Measurements from ENCODE around the gene RANBP17.

Gene RANBP17

DNA sequence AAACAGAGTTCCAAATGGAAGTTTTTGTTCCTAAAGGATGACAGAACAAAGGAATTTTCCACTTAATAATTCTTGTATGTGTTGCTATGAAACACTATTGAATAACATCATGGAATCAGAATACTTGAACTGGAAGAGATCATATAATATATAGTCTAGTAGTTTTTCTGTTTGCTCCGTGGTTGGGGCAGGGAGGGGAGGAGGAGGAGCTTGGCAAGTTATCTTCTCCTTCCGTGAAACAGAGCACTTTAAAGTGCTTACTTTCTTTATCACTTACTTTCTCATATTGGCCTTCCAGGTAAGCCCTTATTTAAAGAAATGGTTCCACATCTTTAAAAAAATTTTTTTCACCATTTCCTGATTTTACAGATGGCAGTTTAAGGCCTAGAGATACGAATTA, 281.4 kb downstream of the RANBP17 start:
- Histone ChIP-seq H3K27ac (ENCODE audit: low read depth, low read length) (no peak overlapping the region), H3K79me2 (ENCODE audit: control insufficient read depth, insufficient read depth, low read length, unreplicated experiment) (no peaks in the 10 kb centered on the region), H3K27me3 (ENCODE audit: insufficient read depth, low read length) (no peaks in the 10 kb centered on the region), H2AFZ (ENCODE audit: low read length, unreplicated experiment) (no peak overlapping the region), H3K4me1 (ENCODE audit: control insufficient read depth, insufficient read depth, low read length, unreplicated experiment) (no peaks in the 10 kb centered on the region), H3K36me3 (ENCODE audit: insufficient read depth, low read length) (no peaks in the 10 kb centered on the region), H3K4me3 (ENCODE audit: low read depth, low read length) (no peak overlapping the region)

DNA sequence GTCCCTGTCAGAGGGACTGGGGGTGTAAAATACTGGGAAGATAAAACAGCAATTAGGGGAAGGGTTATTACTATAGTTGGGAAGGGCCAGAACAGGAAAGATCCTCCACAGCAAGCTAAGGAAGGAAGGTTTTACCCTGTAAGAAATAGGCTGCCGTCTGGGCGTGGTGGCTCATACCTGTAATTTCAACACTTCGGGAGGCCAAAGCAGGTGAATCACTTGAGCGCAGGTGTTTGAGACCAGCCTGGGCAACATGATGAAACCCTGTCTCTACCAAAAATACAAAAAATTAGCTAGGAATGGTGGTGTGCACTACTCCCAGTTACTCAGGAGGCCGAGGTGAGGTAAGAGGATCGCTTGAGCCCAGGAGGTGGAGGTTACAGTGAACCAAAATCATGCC, 282.1 kb downstream of the RANBP17 start:
- Histone ChIP-seq H3K36me3 (ENCODE audit: insufficient read depth, low read length) (no peaks in the 10 kb centered on the region), H3K27ac (ENCODE audit: low read depth, low read length) (no peak overlapping the region), H3K27me3 (ENCODE audit: insufficient read depth, low read length) (no peaks in the 10 kb centered on the region)

DNA sequence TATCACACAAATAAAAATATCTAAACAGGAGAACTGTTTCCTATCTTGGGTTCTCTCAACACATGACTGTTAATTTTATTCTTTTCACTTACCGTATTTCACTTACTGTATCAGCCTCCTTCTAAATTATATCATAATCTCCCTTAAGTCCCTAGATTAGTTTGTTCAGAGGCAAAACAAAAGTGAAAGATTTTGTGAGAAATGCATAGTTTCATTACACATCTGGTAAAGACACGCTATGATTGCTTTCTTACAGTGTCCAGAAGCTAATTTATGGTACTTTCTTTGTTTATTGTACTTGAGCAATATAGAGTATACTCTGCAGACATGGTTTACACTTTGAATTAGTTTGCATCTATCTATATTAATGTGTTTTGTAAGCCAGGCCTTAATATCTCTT, 287.5 kb downstream of the RANBP17 start:
- H2AFZ ChIP-seq (ENCODE audit: low read length, unreplicated experiment) = no peak overlapping the region
- H3K4me3 ChIP-seq (ENCODE audit: low read depth, low read length) = no peak overlapping the region
- H3K27me3 ChIP-seq (ENCODE audit: insufficient read depth, low read length) = no peaks in the 10 kb centered on the region
- no peaks in the 10 kb centered on the region for H3K36me3 ChIP-seq (ENCODE audit: insufficient read depth, low read length)
- H3K79me2 ChIP-seq (ENCODE audit: control insufficient read depth, insufficient read depth, low read length, unreplicated experiment) = no peaks in the 10 kb centered on the region
- no peak overlapping the region for H3K27ac ChIP-seq (ENCODE audit: low read depth, low read length)
- no peaks in the 10 kb centered on the region for H3K4me1 ChIP-seq (ENCODE audit: control insufficient read depth, insufficient read depth, low read length, unreplicated experiment)

More for the DNA sequence above, 282.1 kb downstream of the RANBP17 start:
- no peak overlapping the region for H3K4me3 ChIP-seq (ENCODE audit: low read depth, low read length)
- no peaks in the 10 kb centered on the region for H3K79me2 ChIP-seq (ENCODE audit: control insufficient read depth, insufficient read depth, low read length, unreplicated experiment)
- H2AFZ ChIP-seq (ENCODE audit: low read length, unreplicated experiment) = no peak overlapping the region
- H3K4me1 ChIP-seq (ENCODE audit: control insufficient read depth, insufficient read depth, low read length, unreplicated experiment) = no peaks in the 10 kb centered on the region

DNA sequence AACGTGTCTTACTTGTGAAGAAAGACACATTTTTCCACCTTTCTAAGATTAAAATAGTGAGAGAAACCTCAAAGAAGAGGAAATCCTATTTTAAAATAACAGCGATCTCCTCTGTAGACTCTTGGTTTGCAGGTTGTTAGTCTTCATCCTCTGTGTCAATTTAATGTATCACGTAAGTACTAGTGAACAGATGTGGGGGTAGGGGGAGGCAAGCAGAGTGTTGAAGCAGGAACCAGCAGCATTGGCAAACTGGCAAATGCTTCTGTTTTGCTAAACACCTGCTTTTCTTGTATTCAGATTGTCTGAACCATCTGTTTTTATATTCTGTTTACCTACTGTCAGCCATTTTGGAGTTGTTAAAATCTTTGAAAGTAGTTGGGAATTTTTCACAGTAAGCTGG, 288.0 kb downstream of the RANBP17 start:
- Histone ChIP-seq H3K36me3 (ENCODE audit: insufficient read depth, low read length) (no peaks in the 10 kb centered on the region), H3K27me3 (ENCODE audit: insufficient read depth, low read length) (no peaks in the 10 kb centered on the region), H3K79me2 (ENCODE audit: control insufficient read depth, insufficient read depth, low read length, unreplicated experiment) (no peaks in the 10 kb centered on the region), H3K27ac (ENCODE audit: low read depth, low read length) (no peak overlapping the region), H3K4me1 (ENCODE audit: control insufficient read depth, insufficient read depth, low read length, unreplicated experiment) (no peaks in the 10 kb centered on the region), H3K4me3 (ENCODE audit: low read depth, low read length) (no peak overlapping the region), H2AFZ (ENCODE audit: low read length, unreplicated experiment) (no peak overlapping the region)

DNA sequence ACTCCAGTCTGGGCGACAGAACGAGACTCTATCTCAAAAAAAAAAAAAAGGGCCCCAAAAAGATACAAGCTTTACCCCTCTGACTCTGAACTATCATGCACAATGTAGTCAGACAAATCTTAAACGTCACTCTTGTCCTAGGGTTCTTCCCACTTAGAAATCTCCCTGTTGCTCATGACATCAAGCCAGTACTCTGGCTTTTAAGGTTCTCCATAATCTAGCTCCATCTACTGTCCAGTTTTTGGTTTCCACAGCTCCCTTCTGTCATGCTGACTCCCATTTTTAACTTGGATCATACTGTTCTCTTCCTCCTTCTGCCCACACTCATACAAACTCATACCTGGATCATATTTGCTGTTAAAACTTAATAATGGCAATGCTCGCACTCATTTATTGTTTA, 290.6 kb downstream of the RANBP17 start:
- Histone ChIP-seq H3K79me2 (ENCODE audit: control insufficient read depth, insufficient read depth, low read length, unreplicated experiment) (no peaks in the 10 kb centered on the region), H3K4me3 (ENCODE audit: low read depth, low read length) (no peak overlapping the region), H3K4me1 (ENCODE audit: control insufficient read depth, insufficient read depth, low read length, unreplicated experiment) (peaks cover 19% of the 10 kb centered on the region), H2AFZ (ENCODE audit: low read length, unreplicated experiment) (no peak overlapping the region), H3K36me3 (ENCODE audit: insufficient read depth, low read length) (no peaks in the 10 kb centered on the region), H3K27me3 (ENCODE audit: insufficient read depth, low read length) (no peaks in the 10 kb centered on the region), H3K27ac (ENCODE audit: low read depth, low read length) (no peak overlapping the region)

DNA sequence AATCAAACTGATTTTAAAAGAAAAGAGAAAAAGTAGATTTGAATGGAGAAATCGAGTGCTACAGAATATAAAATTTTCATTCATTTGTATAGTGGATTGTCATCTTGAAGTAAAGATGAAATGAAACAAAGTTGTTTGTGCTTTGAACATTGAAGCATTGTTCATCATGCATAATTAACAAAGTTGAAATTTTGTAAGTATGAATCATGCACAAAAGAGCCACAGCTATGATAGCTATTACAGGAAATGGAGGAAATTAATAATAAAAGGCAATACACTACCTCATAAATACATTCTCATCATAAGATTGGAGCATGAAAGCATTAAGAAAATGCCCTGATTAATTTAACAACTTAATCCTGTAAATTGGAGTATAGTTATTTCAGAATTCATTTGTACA, 293.8 kb downstream of the RANBP17 start:
- no peaks in the 10 kb centered on the region for H3K79me2 ChIP-seq (ENCODE audit: control insufficient read depth, insufficient read depth, low read length, unreplicated experiment)
- no peaks in the 10 kb centered on the region for H3K36me3 ChIP-seq (ENCODE audit: insufficient read depth, low read length)
- H3K27ac ChIP-seq (ENCODE audit: low read depth, low read length) = no peak overlapping the region
- peaks cover 20% of the 10 kb centered on the region for H3K4me1 ChIP-seq (ENCODE audit: control insufficient read depth, insufficient read depth, low read length, unreplicated experiment)
- no peaks in the 10 kb centered on the region for H3K27me3 ChIP-seq (ENCODE audit: insufficient read depth, low read length)
- H2AFZ ChIP-seq (ENCODE audit: low read length, unreplicated experiment) = no peak overlapping the region
- H3K4me3 ChIP-seq (ENCODE audit: low read depth, low read length) = no peak overlapping the region

DNA sequence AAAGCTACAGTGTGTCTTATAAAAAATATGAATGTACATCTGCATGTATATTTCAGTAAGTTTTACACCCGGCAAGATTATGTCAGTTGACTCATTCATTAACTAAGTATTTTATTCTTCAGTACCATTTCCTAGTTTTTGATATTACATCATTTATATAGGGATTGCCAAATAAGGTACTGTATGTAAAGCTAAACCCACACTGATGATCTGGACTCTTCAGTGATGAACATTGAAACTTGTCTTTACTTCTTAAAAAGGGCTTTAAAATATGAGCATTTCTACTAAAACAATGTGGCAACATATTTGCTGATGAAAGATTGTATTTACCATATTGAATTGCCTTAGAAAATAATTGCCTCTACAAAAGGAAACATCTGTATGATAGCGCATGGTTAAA, 295.5 kb downstream of the RANBP17 start:
- no peak overlapping the region for H2AFZ ChIP-seq (ENCODE audit: low read length, unreplicated experiment)
- no peaks in the 10 kb centered on the region for H3K36me3 ChIP-seq (ENCODE audit: insufficient read depth, low read length)
- H3K27me3 ChIP-seq (ENCODE audit: insufficient read depth, low read length) = no peaks in the 10 kb centered on the region
- no peaks in the 10 kb centered on the region for H3K79me2 ChIP-seq (ENCODE audit: control insufficient read depth, insufficient read depth, low read length, unreplicated experiment)
- H3K27ac ChIP-seq (ENCODE audit: low read depth, low read length) = no peak overlapping the region
- peaks cover 20% of the 10 kb centered on the region for H3K4me1 ChIP-seq (ENCODE audit: control insufficient read depth, insufficient read depth, low read length, unreplicated experiment)
- H3K4me3 ChIP-seq (ENCODE audit: low read depth, low read length) = no peak overlapping the region

DNA sequence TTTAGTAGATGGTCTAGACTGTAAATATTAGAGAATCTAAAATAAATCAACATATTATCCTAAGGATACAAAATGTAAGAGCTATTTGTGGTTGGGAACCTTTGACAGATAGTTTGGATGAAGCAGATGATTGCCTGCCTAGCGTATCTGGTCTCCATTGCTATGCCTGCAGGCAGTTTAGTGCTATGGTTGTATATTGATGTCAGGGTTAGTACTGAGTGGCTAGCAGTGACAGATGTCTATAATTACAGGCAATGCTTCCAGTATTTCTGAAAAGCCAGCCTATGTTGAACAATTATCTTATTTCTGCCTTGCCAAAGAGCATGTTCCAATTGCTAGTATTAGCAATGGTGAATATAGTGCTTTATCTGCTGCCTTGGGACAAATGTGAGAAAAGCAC, 296.0 kb downstream of the RANBP17 start:
- no peak overlapping the region for H3K27ac ChIP-seq (ENCODE audit: low read depth, low read length)
- peaks cover 20% of the 10 kb centered on the region for H3K4me1 ChIP-seq (ENCODE audit: control insufficient read depth, insufficient read depth, low read length, unreplicated experiment)
- H3K36me3 ChIP-seq (ENCODE audit: insufficient read depth, low read length) = no peaks in the 10 kb centered on the region
- H2AFZ ChIP-seq (ENCODE audit: low read length, unreplicated experiment) = no peak overlapping the region
- no peaks in the 10 kb centered on the region for H3K79me2 ChIP-seq (ENCODE audit: control insufficient read depth, insufficient read depth, low read length, unreplicated experiment)
- no peak overlapping the region for H3K4me3 ChIP-seq (ENCODE audit: low read depth, low read length)
- no peaks in the 10 kb centered on the region for H3K27me3 ChIP-seq (ENCODE audit: insufficient read depth, low read length)

DNA sequence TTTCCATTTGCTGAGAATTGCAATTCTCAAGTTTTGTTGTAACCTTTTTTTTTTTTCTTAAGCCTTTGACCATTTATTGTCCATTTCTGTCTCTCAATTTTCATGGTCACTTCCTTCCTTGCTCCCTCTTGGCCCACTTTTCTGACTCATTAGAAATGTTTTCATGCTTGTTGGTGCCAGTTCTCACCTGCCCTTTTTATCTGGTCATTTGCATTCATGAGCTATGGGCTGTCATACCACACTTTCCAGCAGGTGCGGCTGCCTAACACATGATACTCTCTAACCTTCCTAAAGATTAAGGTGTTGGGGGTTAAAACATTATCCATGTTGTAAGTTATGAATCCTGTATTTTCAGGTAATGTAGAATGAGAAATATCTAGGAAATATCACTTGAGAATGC, 296.8 kb downstream of the RANBP17 start:
- Histone ChIP-seq H3K79me2 (ENCODE audit: control insufficient read depth, insufficient read depth, low read length, unreplicated experiment) (no peaks in the 10 kb centered on the region), H3K4me3 (ENCODE audit: low read depth, low read length) (no peak overlapping the region), H3K4me1 (ENCODE audit: control insufficient read depth, insufficient read depth, low read length, unreplicated experiment) (peaks cover 20% of the 10 kb centered on the region), H2AFZ (ENCODE audit: low read length, unreplicated experiment) (no peak overlapping the region), H3K27me3 (ENCODE audit: insufficient read depth, low read length) (no peaks in the 10 kb centered on the region), H3K36me3 (ENCODE audit: insufficient read depth, low read length) (no peaks in the 10 kb centered on the region), H3K27ac (ENCODE audit: low read depth, low read length) (no peak overlapping the region)

DNA sequence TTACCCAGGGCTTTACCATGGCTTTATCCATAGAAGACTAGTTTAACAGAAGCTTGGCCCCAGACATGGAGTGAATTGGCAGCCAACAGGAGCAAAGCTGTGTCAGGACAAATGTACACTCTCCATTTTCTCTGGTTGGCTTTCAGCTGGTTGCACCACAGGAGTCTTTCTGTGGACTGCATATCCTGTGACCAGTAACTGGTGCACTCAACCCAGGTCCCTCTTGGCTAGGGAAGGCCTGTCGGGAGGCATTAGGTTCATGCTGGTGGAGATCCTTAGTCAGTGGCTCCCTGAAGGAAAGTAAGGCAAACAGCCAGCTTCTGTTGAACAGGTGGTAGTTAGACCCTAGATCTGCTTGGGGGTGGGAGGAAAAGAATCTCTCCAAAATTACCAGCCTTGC, 300.3 kb downstream of the RANBP17 start:
- H3K4me1 ChIP-seq (ENCODE audit: control insufficient read depth, insufficient read depth, low read length, unreplicated experiment) = peaks cover 3% of the 10 kb centered on the region
- H2AFZ ChIP-seq (ENCODE audit: low read length, unreplicated experiment) = no peak overlapping the region
- no peaks in the 10 kb centered on the region for H3K36me3 ChIP-seq (ENCODE audit: insufficient read depth, low read length)
- H3K27ac ChIP-seq (ENCODE audit: low read depth, low read length) = no peak overlapping the region
- no peaks in the 10 kb centered on the region for H3K79me2 ChIP-seq (ENCODE audit: control insufficient read depth, insufficient read depth, low read length, unreplicated experiment)
- H3K4me3 ChIP-seq (ENCODE audit: low read depth, low read length) = no peak overlapping the region
- H3K27me3 ChIP-seq (ENCODE audit: insufficient read depth, low read length) = no peaks in the 10 kb centered on the region

DNA sequence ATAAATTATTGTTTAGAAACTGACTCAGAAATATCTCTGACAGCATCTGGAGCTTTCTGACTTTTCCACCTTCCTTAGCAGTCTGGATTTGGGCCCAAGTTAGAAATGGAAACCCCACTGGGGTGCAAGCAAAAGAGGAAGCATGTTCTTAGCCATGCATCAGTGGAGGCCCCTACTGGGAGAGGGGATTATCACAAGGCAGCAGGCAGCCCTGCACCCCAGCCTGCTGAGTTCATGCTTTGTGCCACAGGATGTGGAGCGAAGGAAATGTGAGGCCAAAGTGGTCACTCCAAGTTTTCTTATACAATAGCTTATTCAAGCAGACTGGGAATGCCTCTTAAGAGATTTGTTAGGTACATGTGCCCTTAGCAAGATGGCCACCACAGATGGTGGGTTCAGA, 300.8 kb downstream of the RANBP17 start:
- Histone ChIP-seq H3K4me3 (ENCODE audit: low read depth, low read length) (no peak overlapping the region), H3K27me3 (ENCODE audit: insufficient read depth, low read length) (no peaks in the 10 kb centered on the region), H3K4me1 (ENCODE audit: control insufficient read depth, insufficient read depth, low read length, unreplicated experiment) (no peaks in the 10 kb centered on the region), H3K36me3 (ENCODE audit: insufficient read depth, low read length) (no peaks in the 10 kb centered on the region), H3K79me2 (ENCODE audit: control insufficient read depth, insufficient read depth, low read length, unreplicated experiment) (no peaks in the 10 kb centered on the region), H3K27ac (ENCODE audit: low read depth, low read length) (no peak overlapping the region), H2AFZ (ENCODE audit: low read length, unreplicated experiment) (no peak overlapping the region)

DNA sequence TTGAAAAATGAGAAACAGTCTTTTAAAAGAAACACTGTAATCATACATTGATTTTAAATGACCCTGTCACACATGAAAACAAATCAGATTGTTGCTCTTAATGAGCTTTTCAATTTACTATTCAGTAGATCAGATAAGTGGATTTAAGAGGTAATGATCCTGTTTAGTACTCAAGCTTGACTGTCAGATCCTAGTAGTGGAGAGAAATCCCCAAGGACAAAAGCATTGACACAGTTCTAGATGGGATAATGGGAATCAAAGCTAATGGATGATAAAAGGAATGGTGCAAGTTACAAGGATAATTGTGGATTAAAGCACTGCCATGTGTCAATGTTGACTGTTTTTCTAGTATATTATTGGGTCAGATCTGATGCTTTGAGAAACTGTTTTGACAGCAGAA, 304.9 kb downstream of the RANBP17 start:
- no peaks in the 10 kb centered on the region for H3K36me3 ChIP-seq (ENCODE audit: insufficient read depth, low read length)

More for the DNA sequence above, 304.9 kb downstream of the RANBP17 start:
- no peak overlapping the region for H3K27ac ChIP-seq (ENCODE audit: low read depth, low read length)
- no peak overlapping the region for H3K4me3 ChIP-seq (ENCODE audit: low read depth, low read length)
- no peaks in the 10 kb centered on the region for H3K27me3 ChIP-seq (ENCODE audit: insufficient read depth, low read length)
- no peaks in the 10 kb centered on the region for H3K4me1 ChIP-seq (ENCODE audit: control insufficient read depth, insufficient read depth, low read length, unreplicated experiment)
- no peak overlapping the region for H2AFZ ChIP-seq (ENCODE audit: low read length, unreplicated experiment)
- H3K79me2 ChIP-seq (ENCODE audit: control insufficient read depth, insufficient read depth, low read length, unreplicated experiment) = no peaks in the 10 kb centered on the region

All from ACC112 (cell line).